Measurements from ENCODE around the gene FOXO3B. TPM values are rescaled to one million over a fixed set of nuclear protein-coding genes. Genes with fewer than 3 reads are reported as not detected.
"Not testable (repeated sequence)": the region's sequence is repeated elsewhere in the genome, so short reads cannot be mapped to it uniquely, and the experiment has no call there.

Gene FOXO3B
- total RNA-seq, 4 donors from 2014 or later: 1.4 to 4.4 (median 2.5) TPM

GRCh38 chr17:18636237-18636636 lies 45.9 kb downstream of the FOXO3B start:
- H3K4me1 ChIP-seq; H3K36me3 ChIP-seq; H3K9me3 ChIP-seq; H3K4me3 ChIP-seq; DNase-seq; intact Hi-C loops (cut with DNase I); H3K27ac ChIP-seq: not testable (repeated sequence)
- WGBS, 2 donors: 54 to 74% methylated on average over 5 to 6 of the region's 7 CpGs
- peaks cover 0 to 46% (median 2%) of the 10 kb centered on the region in 4 donors for H3K27me3 ChIP-seq

DNA sequence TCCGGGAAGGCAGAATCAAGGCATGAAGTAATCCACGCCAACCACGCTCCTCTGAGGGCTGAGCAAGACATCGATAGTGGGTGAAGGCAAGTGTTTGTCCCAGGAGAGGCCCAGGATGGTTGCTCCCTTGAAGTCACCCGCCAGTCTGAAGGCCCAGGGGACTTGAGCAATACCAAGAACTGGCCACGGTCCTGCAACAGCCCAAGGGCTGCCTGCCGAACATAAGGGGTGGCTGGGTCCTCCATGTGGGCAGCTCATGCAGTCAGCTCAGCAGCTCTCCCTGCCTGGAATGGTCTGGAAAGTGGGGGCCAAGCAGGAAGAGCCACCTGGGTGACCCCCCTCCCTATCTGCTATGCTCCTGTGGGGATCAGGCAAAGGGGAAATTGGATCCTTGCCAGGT lies 46.3 kb downstream of the FOXO3B start:
- H3K4me3 ChIP-seq; H3K27ac ChIP-seq; intact Hi-C loops (cut with DNase I); H3K4me1 ChIP-seq; H3K9me3 ChIP-seq; DNase-seq; H3K36me3 ChIP-seq: not testable (repeated sequence)
- peaks cover 0 to 46% (median 2%) of the 10 kb centered on the region in 4 donors for H3K27me3 ChIP-seq
- 81% methylated on average over 3 of the region's 7 CpGs; no CpG with 5 or more reads in 1 of the 2 donors for WGBS, 2 donors

DNA sequence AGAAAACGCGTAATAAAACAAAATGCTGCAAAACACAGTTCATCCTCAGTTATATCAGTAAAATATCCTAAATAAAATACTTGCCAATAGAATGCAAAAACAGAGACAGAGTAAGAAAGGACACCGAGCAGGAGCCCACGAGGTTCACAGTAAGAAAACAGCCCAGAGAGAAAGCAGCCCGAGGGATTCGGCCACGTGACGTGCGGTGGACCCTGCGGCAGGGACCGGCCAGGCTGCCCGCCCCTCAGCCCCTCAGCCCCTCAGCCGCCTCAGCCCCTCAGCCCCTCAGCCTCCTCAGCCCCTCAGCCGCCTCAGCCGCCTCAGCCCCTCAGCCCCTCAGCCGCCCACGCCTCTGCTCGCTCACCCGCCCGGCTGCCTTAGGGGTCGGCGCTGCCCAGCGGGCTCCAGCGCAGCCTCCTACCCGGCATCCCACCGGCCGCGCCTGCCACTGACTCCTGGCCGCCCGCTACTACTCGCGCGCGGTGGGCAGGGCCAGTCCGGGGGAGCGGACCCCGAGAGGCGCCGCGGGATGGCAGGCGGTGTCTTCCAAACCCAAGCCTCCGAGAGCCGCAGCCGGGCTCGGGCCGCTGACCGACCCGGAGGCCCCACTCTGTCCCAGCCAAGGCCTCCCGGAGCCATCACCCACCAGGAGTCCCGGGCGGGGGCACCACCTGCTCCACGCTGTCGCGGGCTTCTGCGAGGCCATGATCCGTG lies 47.4 kb downstream of the FOXO3B start:
- intact Hi-C loops (cut with DNase I): not testable (repeated sequence)
- WGBS, 2 donors: 0 to 15% methylated on average over 10 to 16 of the region's 56 CpGs

More for the DNA sequence above, 47.4 kb downstream of the FOXO3B start:
- H3K9me3 ChIP-seq, H3K36me3 ChIP-seq, DNase-seq, H3K27ac ChIP-seq, H3K4me1 ChIP-seq: not testable (repeated sequence)
- peak overlapping the region in 2 of 4 donors; percentile 20 to 49 for H3K4me3 ChIP-seq
- peaks cover 0 to 46% (median 2%) of the 10 kb centered on the region in 4 donors for H3K27me3 ChIP-seq

Small RNA genes within 50 kb of the gene (small RNA-seq; reads per million reads assigned to genes)
- gene AC026271.2 (0 reads per million in 4 donors), gene AC026271.4 (0 reads per million in 4 donors)

Other genes starting within 250 kb of the FOXO3B start
- gene LGALS9C, start 205.5 kb downstream of the FOXO3B start, total RNA-seq: 10 to 100 TPM in 3 of 4 donors, 1 to 10 TPM in 1; 5.5 to 52.9 (median 21.9) TPM
- not detected for gene TBC1D28, start 37.9 kb downstream of the FOXO3B start, total RNA-seq
- under 1 TPM in 2 of 4 donors, not detected in 2; 0.09 to 0.19 TPM for gene FBXW10, start 61.7 kb upstream of the FOXO3B start, total RNA-seq
- 10 to 100 TPM; 52.0 to 73.1 (median 57.9) TPM for gene TVP23B, start 98.9 kb upstream of the FOXO3B start, total RNA-seq
- gene PRPSAP2, start 175.8 kb upstream of the FOXO3B start, total RNA-seq: 10 to 100 TPM; 26.5 to 33.2 (median 28.6) TPM

Measured in esophagus squamous epithelium (tissue), 5 donors.